ENCODE measurements around the gene APRT. TPM values are rescaled to one million over a fixed set of nuclear protein-coding genes. Genes with fewer than 3 reads are reported as not detected.

Gene APRT
- total and polyA plus RNA-seq, 9 of the 15 experiments (the other 6 are each of a cell fraction or from before 2014, with no cell fraction given): 41.7 to 409 (median 146) TPM

DNA sequence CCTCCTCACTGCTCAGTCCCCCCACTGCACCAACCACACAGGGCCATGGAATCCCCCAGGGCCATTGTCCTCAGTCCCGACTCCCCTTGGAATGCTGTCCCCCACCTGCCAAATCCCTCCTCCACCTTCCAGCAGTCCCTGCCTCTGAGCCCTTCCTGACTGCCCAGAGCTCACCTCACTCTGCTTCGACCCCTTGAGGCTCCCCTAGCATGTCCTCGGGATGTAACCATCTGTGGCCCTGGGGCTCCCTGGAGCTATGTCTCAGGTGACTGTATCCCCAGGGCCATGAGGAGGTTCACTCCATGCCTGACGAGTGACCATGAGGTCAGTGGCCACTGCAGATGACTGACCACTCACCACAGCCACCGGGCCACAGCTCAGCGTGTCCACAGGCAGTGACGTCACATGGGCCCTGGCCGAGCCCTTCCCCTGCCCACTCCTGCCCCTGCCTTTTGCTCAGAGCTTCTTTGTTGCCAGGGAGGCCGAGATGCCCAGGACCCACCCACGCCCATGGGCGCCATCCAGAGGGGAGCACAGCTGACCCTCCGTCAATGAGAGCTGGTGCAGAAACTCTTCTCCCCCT, 19.0 kb downstream of the APRT start (continued):
- TF ChIP-seq, protein P1, sequence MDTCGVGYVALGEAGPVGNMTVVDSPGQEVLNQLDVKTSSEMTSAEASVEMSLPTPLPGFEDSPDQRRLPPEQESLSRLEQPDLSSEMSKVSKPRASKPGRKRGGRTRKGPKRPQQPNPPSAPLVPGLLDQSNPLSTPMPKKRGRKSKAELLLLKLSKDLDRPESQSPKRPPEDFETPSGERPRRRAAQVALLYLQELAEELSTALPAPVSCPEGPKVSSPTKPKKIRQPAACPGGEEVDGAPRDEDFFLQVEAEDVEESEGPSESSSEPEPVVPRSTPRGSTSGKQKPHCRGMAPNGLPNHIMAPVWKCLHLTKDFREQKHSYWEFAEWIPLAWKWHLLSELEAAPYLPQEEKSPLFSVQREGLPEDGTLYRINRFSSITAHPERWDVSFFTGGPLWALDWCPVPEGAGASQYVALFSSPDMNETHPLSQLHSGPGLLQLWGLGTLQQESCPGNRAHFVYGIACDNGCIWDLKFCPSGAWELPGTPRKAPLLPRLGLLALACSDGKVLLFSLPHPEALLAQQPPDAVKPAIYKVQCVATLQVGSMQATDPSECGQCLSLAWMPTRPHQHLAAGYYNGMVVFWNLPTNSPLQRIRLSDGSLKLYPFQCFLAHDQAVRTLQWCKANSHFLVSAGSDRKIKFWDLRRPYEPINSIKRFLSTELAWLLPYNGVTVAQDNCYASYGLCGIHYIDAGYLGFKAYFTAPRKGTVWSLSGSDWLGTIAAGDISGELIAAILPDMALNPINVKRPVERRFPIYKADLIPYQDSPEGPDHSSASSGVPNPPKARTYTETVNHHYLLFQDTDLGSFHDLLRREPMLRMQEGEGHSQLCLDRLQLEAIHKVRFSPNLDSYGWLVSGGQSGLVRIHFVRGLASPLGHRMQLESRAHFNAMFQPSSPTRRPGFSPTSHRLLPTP (IDR thresholded peaks at IDR 0.05; ENCODE audit: borderline replicate concordance, extremely low read depth, insufficient read length): no peak
- TF ChIP-seq CREBBP (IDR thresholded peaks at IDR 0.05; ENCODE audit: low read depth, low read length): no peak

DNA sequence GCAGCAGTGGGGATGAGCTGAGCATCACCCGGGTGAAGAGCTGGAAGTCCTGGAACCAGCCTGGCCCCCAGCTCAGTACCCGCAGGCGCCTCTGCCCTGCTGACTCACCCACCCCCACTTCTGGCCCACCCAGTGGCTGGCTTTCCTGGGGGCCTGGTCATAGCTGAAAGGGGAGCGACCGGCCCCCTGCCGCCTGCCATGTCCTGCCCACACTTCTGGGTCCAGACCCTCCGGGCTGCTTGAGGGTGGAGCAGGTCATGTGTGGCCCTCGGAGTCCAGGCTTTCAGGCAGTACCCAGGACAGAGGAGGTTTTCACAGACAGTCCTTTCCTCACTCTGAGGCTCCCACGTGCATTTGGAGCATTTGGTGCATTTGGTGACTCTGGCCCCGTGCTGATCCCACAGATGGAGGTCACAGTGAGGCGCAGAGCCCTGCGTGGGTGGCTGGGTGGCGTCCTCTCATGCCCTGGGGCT, 19.6 kb downstream of the APRT start:
- H3K4me1 ChIP-seq (replicated peaks in 1 of 2; ENCODE audit: control insufficient read depth in 2 of 2, insufficient read depth in 2 of 2, low read length in 2 of 2): peaks cover 12 to 43% of the 10 kb centered on the region in 2 experiments
- intact Hi-C loops (cut with micrococcal nuclease): no loop called here
- WGBS (ENCODE audit: insufficient coverage, low coverage, missing lambda C conversion rate): 57% methylated on average over 6 of the region's 13 CpGs
- FAIRE-seq (no peak), DNase-seq (ENCODE audit: extremely low read depth in 1 of 4, low spot score in 3 of 4) (no peak), ATAC-seq (peak; percentile 5; the same call in 1 of the 3 replicates)
- BruUV-seq (replicated peaks): no TSS peak
- in situ Hi-C loops (cut with MboI): no loop called here
- no peak overlapping the region for H3K4me2 ChIP-seq (ENCODE audit: insufficient read depth, low read length)
- TF ChIP-seq, protein P2, sequence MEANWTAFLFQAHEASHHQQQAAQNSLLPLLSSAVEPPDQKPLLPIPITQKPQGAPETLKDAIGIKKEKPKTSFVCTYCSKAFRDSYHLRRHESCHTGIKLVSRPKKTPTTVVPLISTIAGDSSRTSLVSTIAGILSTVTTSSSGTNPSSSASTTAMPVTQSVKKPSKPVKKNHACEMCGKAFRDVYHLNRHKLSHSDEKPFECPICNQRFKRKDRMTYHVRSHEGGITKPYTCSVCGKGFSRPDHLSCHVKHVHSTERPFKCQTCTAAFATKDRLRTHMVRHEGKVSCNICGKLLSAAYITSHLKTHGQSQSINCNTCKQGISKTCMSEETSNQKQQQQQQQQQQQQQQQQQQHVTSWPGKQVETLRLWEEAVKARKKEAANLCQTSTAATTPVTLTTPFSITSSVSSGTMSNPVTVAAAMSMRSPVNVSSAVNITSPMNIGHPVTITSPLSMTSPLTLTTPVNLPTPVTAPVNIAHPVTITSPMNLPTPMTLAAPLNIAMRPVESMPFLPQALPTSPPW (CRISPR knock-in tag; IDR thresholded peaks at IDR 0.05): no peak
- TF ChIP-seq EGR1 (conservative IDR thresholded peaks at IDR 0.05): 0 out of 2 replicates have a peak, but pooled peaks have one; percentile 17
- no peaks in the 10 kb centered on the region for H4K20me1 ChIP-seq (replicated peaks; ENCODE audit: control insufficient read depth, insufficient read depth, low read length)
- no peaks in the 10 kb centered on the region for H3K9me1 ChIP-seq (ENCODE audit: control insufficient read depth, insufficient read depth, low read length)
- no peak overlapping the region for H3K27ac ChIP-seq (ENCODE audit: extremely low read depth, low read depth, low read length)
- H3K79me2 ChIP-seq (ENCODE audit: control insufficient read depth, insufficient read depth, low read length): no peaks in the 10 kb centered on the region
- H3K4me3 ChIP-seq: no peak overlapping the region
- ChIA-PET CTCF (ENCODE audit: low intra/inter-chr PET ratio) (no interaction called here), POLR2A (interaction anchor here (0.7 to 2.9 kb wide), 6 partner anchors 8 to 204 kb away, joined by 3 to 18 read pairs (median 4); partner anchors contain the start of gene APRT)
- no peaks in the 10 kb centered on the region for H3K9me3 ChIP-seq (replicated peaks; ENCODE audit: control insufficient read depth, insufficient read depth, low read depth, low read length)
- H3K9ac ChIP-seq (ENCODE audit: insufficient read depth in 1 of 2, low read depth in 2 of 2, low read length in 2 of 2): peak overlapping the region in 1 of 2 experiments; percentile 66; a peak in 2 of 4 replicates
- no peaks in the 10 kb centered on the region for H3K36me3 ChIP-seq (ENCODE audit: control insufficient read depth, insufficient read depth, low read length)
- no peak overlapping the region for H2AFZ ChIP-seq (ENCODE audit: low read depth, low read length)
- no peaks in the 10 kb centered on the region for H3K27me3 ChIP-seq (ENCODE audit: control insufficient read depth in 2 of 2, insufficient read depth in 2 of 2, low read length in 2 of 2)
